ENCODE results near the gene HAAO.

DNA sequence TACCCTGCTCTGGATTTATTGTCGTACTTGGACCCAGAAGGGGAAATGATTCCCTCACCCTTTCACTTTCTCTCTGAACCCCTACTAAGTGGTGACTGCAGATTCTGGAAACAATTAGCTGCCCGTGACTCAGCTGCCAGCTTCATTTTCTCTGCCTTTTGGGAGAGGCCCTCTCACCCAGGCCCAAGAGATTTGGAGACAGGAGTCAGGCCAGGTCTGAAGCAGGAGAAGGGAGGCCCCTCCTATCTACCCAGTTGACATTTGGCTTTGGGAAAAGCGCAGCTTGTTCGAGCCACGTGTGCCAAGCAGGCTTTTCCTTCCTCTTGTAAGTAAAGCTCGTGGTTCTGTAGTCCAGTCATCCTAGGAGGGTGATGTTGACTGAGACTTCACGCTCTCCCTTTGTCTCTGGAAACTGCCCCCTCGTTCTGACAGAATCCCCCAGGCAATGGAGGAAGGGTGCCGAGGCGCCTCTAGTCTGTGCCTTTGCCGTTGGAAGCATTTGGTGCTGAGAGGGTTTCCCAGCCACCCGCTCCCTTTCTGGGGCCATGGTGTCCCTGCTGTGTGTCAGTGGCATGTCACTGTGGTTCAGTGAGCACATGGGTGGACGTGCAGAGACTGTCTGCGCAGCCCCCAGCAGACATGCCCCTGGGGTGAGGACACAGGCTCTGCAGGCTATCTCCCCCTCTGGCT, 37.0 kb downstream of the HAAO start:
- no peak for TF ChIP-seq CTCF (IDR thresholded peaks at IDR 0.05)
- TF ChIP-seq EZH2 (IDR thresholded peaks at IDR 0.05; ENCODE audit: borderline replicate concordance, insufficient read depth, low read depth, low read length, poor library complexity, severe bottlenecking): no peak

Measured in B cell (primary cell).